SK-N-SH treated with all-trans-retinoic acid at 6 μM for 48 hours (cell line): ENCODE results near the gene SLC13A3.

ENCODE experiments used
- ATAC-seq: fragments of 200-7000 bp; cut with Tn5 transposase; 3 replicates; pipeline ENCODE4 v1.9.1; 2020; ENCODE audit warnings: mild to moderate bottlenecking, moderate library complexity
- ARNTL ChIP-seq: fragments of 450-650 bp; formaldehyde crosslinking; IDR thresholded peaks from 2 replicates; pipeline ENCODE4 v1.5.0; 2020; ENCODE audit warnings: low read depth, mild to moderate bottlenecking, moderate library complexity, borderline replicate concordance
- BACH2 ChIP-seq: fragments of 250-450 bp; sonication (Bioruptor Pico); IDR thresholded peaks from 2 replicates; pipeline ENCODE4 v1.9.0; 2021; ENCODE audit warnings: mild to moderate bottlenecking, borderline replicate concordance
- CSDC2 ChIP-seq: fragments of 250-450 bp; sonication (Bioruptor Pico); IDR thresholded peaks from 2 replicates; pipeline ENCODE4 v1.5.0; 2020; ENCODE audit warnings: mild to moderate bottlenecking, moderate library complexity
- ESRRG ChIP-seq: fragments of 250-450 bp; sonication (Bioruptor Pico); IDR thresholded peaks from 2 replicates; pipeline ENCODE4 v1.6.1; 2021; ENCODE audit warnings: mild to moderate bottlenecking
- GLIS3 ChIP-seq: fragments of 250-450 bp; sonication (Bioruptor Pico); IDR thresholded peaks from 2 replicates; pipeline ENCODE4 v1.5.0; 2020; ENCODE audit warnings: mild to moderate bottlenecking, moderate library complexity
- PPARA ChIP-seq: fragments of 250-450 bp; sonication (Bioruptor Pico); IDR thresholded peaks from 2 replicates; pipeline ENCODE4 v1.5.0; 2020; ENCODE audit warnings: mild to moderate bottlenecking, borderline replicate concordance
- RARB ChIP-seq: fragments of 250-450 bp; sonication (Bioruptor Pico); IDR thresholded peaks from 2 replicates; pipeline ENCODE4 v1.8.0; 2021; ENCODE audit warnings: mild to moderate bottlenecking, moderate library complexity
- SNAI2 ChIP-seq: fragments of 250-450 bp; sonication (Bioruptor Pico); IDR thresholded peaks from 2 replicates; pipeline ENCODE4 v1.5.0; 2020; ENCODE audit warnings: mild to moderate bottlenecking, moderate library complexity
- TCF4 ChIP-seq: fragments of 250-450 bp; sonication (Bioruptor Pico); IDR thresholded peaks from 2 replicates; pipeline ENCODE4 v1.8.0; 2021; ENCODE audit warnings: mild to moderate bottlenecking, moderate library complexity, borderline replicate concordance
- TOX ChIP-seq: fragments of 250-450 bp; sonication (Bioruptor Pico); IDR thresholded peaks from 2 replicates; pipeline ENCODE4 v1.8.0; 2021; ENCODE audit warnings: mild to moderate bottlenecking, moderate library complexity, borderline replicate concordance
- ZFP3 ChIP-seq: fragments of 250-450 bp; sonication (Bioruptor Pico); IDR thresholded peaks from 2 replicates; pipeline ENCODE4 v1.5.0; 2020; ENCODE audit warnings: mild to moderate bottlenecking, moderate library complexity
- ZFP30 ChIP-seq: fragments of 450-650 bp; formaldehyde crosslinking; IDR thresholded peaks from 2 replicates; pipeline ENCODE4 v1.5.0; 2022; ENCODE audit warnings: mild to moderate bottlenecking, moderate library complexity
- ZNF565 ChIP-seq: fragments of 450-650 bp; formaldehyde crosslinking; conservative IDR thresholded peaks from 2 replicates; pipeline ENCODE4 v1.5.0; 2020; ENCODE audit warnings: low read depth, mild to moderate bottlenecking, moderate library complexity
- ZNF70 ChIP-seq: fragments of 450-650 bp; formaldehyde crosslinking; IDR thresholded peaks from 2 replicates; pipeline ENCODE4 v1.5.0; 2020; ENCODE audit warnings: mild to moderate bottlenecking, moderate library complexity
- ZNF8 ChIP-seq: fragments of 450-650 bp; formaldehyde crosslinking; IDR thresholded peaks from 2 replicates; pipeline ENCODE4 v1.5.0; 2020; ENCODE audit warnings: mild to moderate bottlenecking, moderate library complexity
- TF ChIP-seq, protein P1 (sequence below): fragments of 250-450 bp; sonication (Bioruptor Pico); IDR thresholded peaks from 2 replicates; pipeline ENCODE4 v1.5.0; 2020; ENCODE audit warnings: mild to moderate bottlenecking, moderate library complexity
- TF ChIP-seq, protein P2 (sequence below): fragments of 250-450 bp; sonication (Bioruptor Pico); IDR thresholded peaks from 2 replicates; pipeline ENCODE4 v1.8.0; 2021; ENCODE audit warnings: low read depth, mild to moderate bottlenecking, moderate library complexity, borderline replicate concordance
- TF ChIP-seq, protein P3 (sequence below): fragments of 250-450 bp; sonication (Bioruptor Pico); IDR thresholded peaks from 2 replicates; pipeline ENCODE4 v1.5.1; 2021; ENCODE audit warnings: mild to moderate bottlenecking, moderate library complexity
- TF ChIP-seq, protein P4 (sequence below): fragments of 250-450 bp; sonication (Bioruptor Pico); IDR thresholded peaks from 2 replicates; pipeline ENCODE4 v1.5.1; 2020; ENCODE audit warnings: low read depth, mild to moderate bottlenecking, moderate library complexity

The SLC13A3 gene, protein sequence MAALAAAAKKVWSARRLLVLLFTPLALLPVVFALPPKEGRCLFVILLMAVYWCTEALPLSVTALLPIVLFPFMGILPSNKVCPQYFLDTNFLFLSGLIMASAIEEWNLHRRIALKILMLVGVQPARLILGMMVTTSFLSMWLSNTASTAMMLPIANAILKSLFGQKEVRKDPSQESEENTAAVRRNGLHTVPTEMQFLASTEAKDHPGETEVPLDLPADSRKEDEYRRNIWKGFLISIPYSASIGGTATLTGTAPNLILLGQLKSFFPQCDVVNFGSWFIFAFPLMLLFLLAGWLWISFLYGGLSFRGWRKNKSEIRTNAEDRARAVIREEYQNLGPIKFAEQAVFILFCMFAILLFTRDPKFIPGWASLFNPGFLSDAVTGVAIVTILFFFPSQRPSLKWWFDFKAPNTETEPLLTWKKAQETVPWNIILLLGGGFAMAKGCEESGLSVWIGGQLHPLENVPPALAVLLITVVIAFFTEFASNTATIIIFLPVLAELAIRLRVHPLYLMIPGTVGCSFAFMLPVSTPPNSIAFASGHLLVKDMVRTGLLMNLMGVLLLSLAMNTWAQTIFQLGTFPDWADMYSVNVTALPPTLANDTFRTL

DNA sequence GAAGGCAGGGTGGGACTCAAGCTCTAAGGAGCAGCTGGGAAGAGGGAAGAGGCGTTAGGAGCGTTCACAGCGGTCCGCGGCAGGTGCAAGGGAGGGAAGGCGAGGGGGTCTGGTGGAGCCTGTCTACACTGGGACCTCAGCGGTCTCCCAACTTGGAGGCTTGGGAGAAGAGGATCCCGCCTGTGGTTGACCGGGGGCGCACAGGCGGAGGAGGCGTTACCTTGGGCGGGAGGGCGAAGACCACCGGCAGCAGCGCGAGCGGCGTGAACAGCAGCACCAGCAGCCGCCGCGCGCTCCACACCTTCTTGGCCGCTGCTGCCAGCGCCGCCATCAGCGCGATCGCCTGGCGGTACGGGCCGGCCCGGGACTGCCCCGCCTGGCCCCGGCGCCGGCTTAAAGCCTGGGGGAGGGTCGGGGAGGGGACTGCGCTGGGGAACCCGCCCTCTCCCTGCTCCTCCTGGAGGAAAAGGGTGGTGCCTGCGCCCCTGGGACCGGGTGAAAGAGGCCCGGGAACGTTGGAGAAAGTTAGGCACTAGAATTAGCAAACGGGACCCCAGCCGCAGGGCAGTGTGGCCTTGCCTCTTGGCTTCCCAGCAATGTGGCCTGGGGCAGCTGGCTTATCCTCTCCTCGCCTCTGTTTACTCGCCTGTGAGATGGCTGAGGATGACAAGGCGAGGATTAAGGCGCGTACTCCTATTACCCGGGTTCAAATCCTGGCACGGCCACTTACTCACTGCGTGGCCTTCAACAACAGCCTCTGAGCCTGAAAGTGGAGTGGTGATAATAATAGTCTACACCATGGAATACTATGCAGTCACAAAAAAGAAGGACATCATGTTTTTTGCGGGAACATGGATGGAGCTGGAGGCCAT is at the start of gene SLC13A3:
Gene SLC13A3, minus strand, starts transcription at position 369 of the 872 bp plus-strand sequence. Its CDS starts 38 bp downstream, at position 331.
- ATAC-seq: peak; percentile 69
- TF ChIP-seq ARNTL (CRISPR knock-in tag): no peak

DNA sequence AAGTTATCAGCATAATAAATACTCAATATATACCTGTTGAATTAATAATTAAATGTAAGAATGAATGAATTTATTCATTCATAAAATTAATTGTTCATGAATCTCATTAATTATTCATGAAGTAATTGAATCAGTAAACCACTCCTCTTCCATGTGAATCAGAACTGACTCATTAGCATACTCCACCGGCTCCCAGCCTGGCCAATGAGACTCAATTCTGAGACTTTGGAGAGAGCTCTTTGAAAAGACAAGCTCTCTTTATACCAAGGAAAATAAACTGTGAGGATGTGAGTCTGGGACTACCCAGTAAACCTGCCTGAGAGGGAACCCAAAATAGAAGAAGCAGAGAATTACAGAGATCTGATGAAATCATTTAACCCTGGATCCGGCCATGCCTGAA is 49.8 kb upstream of the SLC13A3 start:
- no peak for ATAC-seq
- TF ChIP-seq CSDC2 (CRISPR knock-in tag) (no peak), ZNF70 (CRISPR knock-in tag) (no peak), GLIS3 (CRISPR knock-in tag) (no peak), ARNTL (CRISPR knock-in tag) (no peak), ZFP30 (CRISPR knock-in tag) (no peak)
- TF ChIP-seq, protein P1, sequence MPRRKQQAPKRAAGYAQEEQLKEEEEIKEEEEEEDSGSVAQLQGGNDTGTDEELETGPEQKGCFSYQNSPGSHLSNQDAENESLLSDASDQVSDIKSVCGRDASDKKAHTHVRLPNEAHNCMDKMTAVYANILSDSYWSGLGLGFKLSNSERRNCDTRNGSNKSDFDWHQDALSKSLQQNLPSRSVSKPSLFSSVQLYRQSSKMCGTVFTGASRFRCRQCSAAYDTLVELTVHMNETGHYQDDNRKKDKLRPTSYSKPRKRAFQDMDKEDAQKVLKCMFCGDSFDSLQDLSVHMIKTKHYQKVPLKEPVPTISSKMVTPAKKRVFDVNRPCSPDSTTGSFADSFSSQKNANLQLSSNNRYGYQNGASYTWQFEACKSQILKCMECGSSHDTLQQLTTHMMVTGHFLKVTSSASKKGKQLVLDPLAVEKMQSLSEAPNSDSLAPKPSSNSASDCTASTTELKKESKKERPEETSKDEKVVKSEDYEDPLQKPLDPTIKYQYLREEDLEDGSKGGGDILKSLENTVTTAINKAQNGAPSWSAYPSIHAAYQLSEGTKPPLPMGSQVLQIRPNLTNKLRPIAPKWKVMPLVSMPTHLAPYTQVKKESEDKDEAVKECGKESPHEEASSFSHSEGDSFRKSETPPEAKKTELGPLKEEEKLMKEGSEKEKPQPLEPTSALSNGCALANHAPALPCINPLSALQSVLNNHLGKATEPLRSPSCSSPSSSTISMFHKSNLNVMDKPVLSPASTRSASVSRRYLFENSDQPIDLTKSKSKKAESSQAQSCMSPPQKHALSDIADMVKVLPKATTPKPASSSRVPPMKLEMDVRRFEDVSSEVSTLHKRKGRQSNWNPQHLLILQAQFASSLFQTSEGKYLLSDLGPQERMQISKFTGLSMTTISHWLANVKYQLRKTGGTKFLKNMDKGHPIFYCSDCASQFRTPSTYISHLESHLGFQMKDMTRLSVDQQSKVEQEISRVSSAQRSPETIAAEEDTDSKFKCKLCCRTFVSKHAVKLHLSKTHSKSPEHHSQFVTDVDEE (CRISPR knock-in tag): no peak
- TF ChIP-seq, protein P2, sequence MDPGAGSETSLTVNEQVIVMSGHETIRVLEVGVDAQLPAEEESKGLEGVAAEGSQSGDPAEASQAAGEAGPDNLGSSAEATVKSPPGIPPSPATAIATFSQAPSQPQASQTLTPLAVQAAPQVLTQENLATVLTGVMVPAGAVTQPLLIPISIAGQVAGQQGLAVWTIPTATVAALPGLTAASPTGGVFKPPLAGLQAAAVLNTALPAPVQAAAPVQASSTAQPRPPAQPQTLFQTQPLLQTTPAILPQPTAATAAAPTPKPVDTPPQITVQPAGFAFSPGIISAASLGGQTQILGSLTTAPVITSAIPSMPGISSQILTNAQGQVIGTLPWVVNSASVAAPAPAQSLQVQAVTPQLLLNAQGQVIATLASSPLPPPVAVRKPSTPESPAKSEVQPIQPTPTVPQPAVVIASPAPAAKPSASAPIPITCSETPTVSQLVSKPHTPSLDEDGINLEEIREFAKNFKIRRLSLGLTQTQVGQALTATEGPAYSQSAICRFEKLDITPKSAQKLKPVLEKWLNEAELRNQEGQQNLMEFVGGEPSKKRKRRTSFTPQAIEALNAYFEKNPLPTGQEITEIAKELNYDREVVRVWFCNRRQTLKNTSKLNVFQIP (CRISPR knock-in tag): no peak

DNA sequence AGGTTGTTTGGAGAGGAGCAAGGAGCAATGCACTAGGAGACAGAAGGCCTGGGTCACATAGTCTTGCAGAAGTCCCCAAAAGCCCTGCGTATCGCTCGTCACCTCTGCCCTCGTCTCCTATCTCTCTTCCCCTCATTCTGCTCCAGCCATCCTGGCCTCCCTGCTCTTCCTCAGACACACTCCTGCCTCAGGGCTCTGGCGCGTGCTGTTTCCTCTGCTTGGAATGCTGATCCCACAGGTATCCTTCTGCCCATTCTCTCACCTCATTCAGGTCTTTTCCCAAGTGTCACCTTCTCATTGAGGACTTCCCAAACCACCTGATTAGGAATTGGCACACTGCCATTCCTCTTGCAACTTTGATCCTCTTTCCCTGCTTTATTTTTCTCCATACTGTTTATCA is 49.2 kb upstream of the SLC13A3 start:
- no peak for ATAC-seq
- TF ChIP-seq, protein P1 (CRISPR knock-in tag): no peak
- TF ChIP-seq TOX (CRISPR knock-in tag) (no peak), ZFP30 (CRISPR knock-in tag) (no peak), ZNF565 (CRISPR knock-in tag) (no peak), ZNF8 (CRISPR knock-in tag) (no peak), SNAI2 (no peak), RARB (no peak), TCF4 (no peak), CSDC2 (CRISPR knock-in tag) (no peak), ZFP3 (CRISPR knock-in tag) (no peak), BACH2 (no peak), ESRRG (CRISPR knock-in tag) (no peak), PPARA (no peak), GLIS3 (CRISPR knock-in tag) (no peak), ZNF70 (CRISPR knock-in tag) (no peak), ARNTL (CRISPR knock-in tag) (no peak)
- TF ChIP-seq, protein P3, sequence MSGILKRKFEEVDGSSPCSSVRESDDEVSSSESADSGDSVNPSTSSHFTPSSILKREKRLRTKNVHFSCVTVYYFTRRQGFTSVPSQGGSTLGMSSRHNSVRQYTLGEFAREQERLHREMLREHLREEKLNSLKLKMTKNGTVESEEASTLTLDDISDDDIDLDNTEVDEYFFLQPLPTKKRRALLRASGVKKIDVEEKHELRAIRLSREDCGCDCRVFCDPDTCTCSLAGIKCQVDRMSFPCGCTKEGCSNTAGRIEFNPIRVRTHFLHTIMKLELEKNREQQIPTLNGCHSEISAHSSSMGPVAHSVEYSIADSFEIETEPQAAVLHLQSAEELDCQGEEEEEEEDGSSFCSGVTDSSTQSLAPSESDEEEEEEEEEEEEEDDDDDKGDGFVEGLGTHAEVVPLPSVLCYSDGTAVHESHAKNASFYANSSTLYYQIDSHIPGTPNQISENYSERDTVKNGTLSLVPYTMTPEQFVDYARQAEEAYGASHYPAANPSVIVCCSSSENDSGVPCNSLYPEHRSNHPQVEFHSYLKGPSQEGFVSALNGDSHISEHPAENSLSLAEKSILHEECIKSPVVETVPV: no peak
- TF ChIP-seq, protein P4, sequence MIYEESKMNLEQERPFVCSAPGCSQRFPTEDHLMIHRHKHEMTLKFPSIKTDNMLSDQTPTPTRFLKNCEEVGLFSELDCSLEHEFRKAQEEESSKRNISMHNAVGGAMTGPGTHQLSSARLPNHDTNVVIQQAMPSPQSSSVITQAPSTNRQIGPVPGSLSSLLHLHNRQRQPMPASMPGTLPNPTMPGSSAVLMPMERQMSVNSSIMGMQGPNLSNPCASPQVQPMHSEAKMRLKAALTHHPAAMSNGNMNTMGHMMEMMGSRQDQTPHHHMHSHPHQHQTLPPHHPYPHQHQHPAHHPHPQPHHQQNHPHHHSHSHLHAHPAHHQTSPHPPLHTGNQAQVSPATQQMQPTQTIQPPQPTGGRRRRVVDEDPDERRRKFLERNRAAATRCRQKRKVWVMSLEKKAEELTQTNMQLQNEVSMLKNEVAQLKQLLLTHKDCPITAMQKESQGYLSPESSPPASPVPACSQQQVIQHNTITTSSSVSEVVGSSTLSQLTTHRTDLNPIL (CRISPR knock-in tag): no peak
- TF ChIP-seq, protein P2 (CRISPR knock-in tag): no peak
